K562 (cell line): ENCODE data around the gene GNB2. TPM values are rescaled to one million over a fixed set of nuclear protein-coding genes. Genes with fewer than 3 reads are reported as not detected.

Experiments used
- ATAC-seq: fragments of 200-7000 bp; cut with Tn5 transposase; 3 replicates; pipeline ENCODE4 v1.9.1; 2020; ENCODE audit warnings: moderate library complexity
- Bru-seq: library from RNA; stranded (reverse); fragments of 400-500 nt; gene quantifications from one replicate; lab custom pipeline; 2021; lab: Mats Ljungman, UMichigan
- BruChase-seq, 2 experiments: library from RNA; stranded (reverse); fragments of 400-500 nt; gene quantifications; one replicate each; lab custom pipeline; 2021; lab: Mats Ljungman, UMichigan
- BruUV-seq: library from RNA; stranded (reverse); fragments of 400-500 nt; replicated peaks from 2 replicates; lab custom pipeline; 2021; lab: Mats Ljungman, UMichigan
- CTCF ChIA-PET: fragments of 300-600 bp; formaldehyde crosslinking; extraction: SDS; loops from one replicate; lab custom pipeline; 2021; ENCODE audit warnings: low intra/inter-chr PET ratio; lab: Yijun Ruan, JAX
- POLR2A ChIA-PET: fragments of 300-600, 350-650 bp; sonication (Branson Sonifier 250); formaldehyde crosslinking; extraction: SDS; loops from one replicate; lab custom pipeline; 2021; ENCODE audit warnings: antibody characterized with exemption, inconsistent platforms; lab: Yijun Ruan, JAX
- DNase-seq, 4 experiments: peaks; one replicate each; pipeline versions ENCODE4 v3.0.0 to v3.0.0-alpha.2; 2011 to 2018; ENCODE audit warnings: low spot score in 3 of 4, mixed read lengths in 3 of 4; ENCODE audit errors: extremely low read depth in 1 of 4
- FAIRE-seq: peaks from 2 replicates; lab custom pipeline; 2011; peaks lifted over from hg19 to GRCh38; lab: Jason Lieb, UNC
- H2AFZ ChIP-seq: 2 replicates; pipeline ENCODE4 v1.6.0; 2011; ENCODE audit warnings: low read depth, low read length, control low read depth, inconsistent platforms
- H3K27ac ChIP-seq: fragments of 200-600 bp; 3 replicates; pipeline ENCODE4 v1.8.0; 2011; ENCODE audit warnings: low read depth, mild to moderate bottlenecking, control low read depth, inconsistent platforms, low read length, moderate library complexity, mixed read lengths; ENCODE audit errors: extremely low read depth
- H3K27me3 ChIP-seq, 2 experiments: fragments of 300-600 bp in 1 of 2; 2 replicates in 1 of 2; 3 replicates in 1 of 2; pipeline versions ENCODE4 v1.6.0 to v1.8.0; 2011; ENCODE audit warnings: inconsistent platforms in 2 of 2, low read length in 2 of 2, mild to moderate bottlenecking in 1 of 2, mixed read lengths in 1 of 2, moderate library complexity in 1 of 2; ENCODE audit not compliant: control insufficient read depth in 2 of 2, insufficient read depth in 2 of 2
- H3K36me3 ChIP-seq: fragments of 300-600 bp; 3 replicates; pipeline ENCODE4 v1.8.0; 2011; ENCODE audit warnings: mild to moderate bottlenecking, low read length, inconsistent platforms; ENCODE audit not compliant: control insufficient read depth, insufficient read depth
- H3K4me1 ChIP-seq, 2 experiments: fragments of 200-600 bp in 1 of 2; replicated peaks in 1 of 2; 2 replicates in 1 of 2; 3 replicates in 1 of 2; pipeline versions ENCODE4 v1.5.1 to v1.8.0; 2011; ENCODE audit warnings: inconsistent platforms in 2 of 2, low read length in 2 of 2, mild to moderate bottlenecking in 1 of 2, mixed read lengths in 1 of 2, moderate library complexity in 1 of 2; ENCODE audit not compliant: control insufficient read depth in 2 of 2, insufficient read depth in 2 of 2
- H3K4me2 ChIP-seq: 2 replicates; pipeline ENCODE4 v1.6.1; 2011; ENCODE audit warnings: low read length, control low read depth, inconsistent platforms, mixed read lengths; ENCODE audit not compliant: insufficient read depth
- H3K4me3 ChIP-seq: fragments of 200-600 bp; sonication (generic), shearing (Covaris generic); 2 replicates; pipeline ENCODE4 v1.5.1; 2016; ENCODE audit warnings: control low read depth, inconsistent platforms
- H3K79me2 ChIP-seq: fragments of 200-600 bp; 3 replicates; pipeline ENCODE4 v1.8.0; 2011; ENCODE audit warnings: low read length, inconsistent platforms; ENCODE audit not compliant: control insufficient read depth, insufficient read depth
- H3K9ac ChIP-seq, 2 experiments: 2 replicates each; pipeline versions ENCODE4 v1.6.0 to v1.6.1; 2011; ENCODE audit warnings: low read depth in 2 of 2, low read length in 2 of 2, control low read depth in 1 of 2, inconsistent platforms in 1 of 2, mild to moderate bottlenecking in 1 of 2, mixed read lengths in 1 of 2; ENCODE audit not compliant: insufficient read depth in 1 of 2
- H3K9me1 ChIP-seq: one replicate; pipeline ENCODE4 v1.6.0; 2011; ENCODE audit warnings: inconsistent platforms, mild to moderate bottlenecking, low read length, moderate library complexity; ENCODE audit not compliant: control insufficient read depth, insufficient read depth
- H3K9me3 ChIP-seq: replicated peaks from 2 replicates; pipeline ENCODE4 v1.5.1; 2011; ENCODE audit warnings: low read depth, low read length, inconsistent platforms; ENCODE audit not compliant: control insufficient read depth, insufficient read depth
- H4K20me1 ChIP-seq: replicated peaks from 2 replicates; pipeline ENCODE4 v1.6.1; 2011; ENCODE audit warnings: low read length, inconsistent platforms, mixed read lengths; ENCODE audit not compliant: control insufficient read depth, insufficient read depth
- KDM2B ChIP-seq: fragments of 250-450 bp; sonication (Bioruptor Pico); IDR thresholded peaks from 2 replicates; pipeline ENCODE4 v1.8.0; 2021; ENCODE audit warnings: mild to moderate bottlenecking, moderate library complexity
- OTX1 ChIP-seq: fragments of 450-650 bp; formaldehyde crosslinking; IDR thresholded peaks from 2 replicates; pipeline ENCODE4 v1.4.0; 2022; ENCODE audit warnings: mild to moderate bottlenecking
- PCBP1 ChIP-seq: fragments of 200-400 bp; formaldehyde crosslinking; IDR thresholded peaks from 2 replicates; pipeline ENCODE4 v1.6.1; 2018; ENCODE audit warnings: mild to moderate bottlenecking, low read depth, low read length; ENCODE audit not compliant: poor library complexity, severe bottlenecking
- SMARCB1 ChIP-seq: IDR thresholded peaks from 2 replicates; pipeline ENCODE4 v1.6.1; 2011; ENCODE audit warnings: improper control_type of control experiment, low read depth; ENCODE audit not compliant: insufficient read length
- TBP ChIP-seq: optimal IDR thresholded peaks from 2 replicates; pipeline ENCODE3; 2011; ENCODE audit warnings: low read depth, low read length, improper control_type of control experiment
- WGBS: fragments of 100-300 bp; shearing (Covaris generic); methylation state at CpG from one replicate; pipeline ENCODE4 v1.1.6; 2016; ENCODE audit warnings: low coverage, mixed read lengths; ENCODE audit not compliant: insufficient coverage; ENCODE audit errors: missing lambda C conversion rate; 5-methylcytosine and 5-hydroxymethylcytosine counted together
- in situ Hi-C: fragments of 300-500 bp; cut with MboI; formaldehyde crosslinking; loops from 4 replicates; pipeline ENCODE4 v1.15.0; 2018; ENCODE audit warnings: inconsistent platforms, mixed read lengths
- intact Hi-C: fragments of 100-400 bp; cut with micrococcal nuclease; formaldehyde crosslinking; loops from 2 replicates; pipeline ENCODE4 v1.14.2; 2022
- long read RNA-seq, 3 experiments: library from polyadenylated mRNA in 2 of 3; library from RNA in 1 of 3; unstranded in 2 of 3; stranded (forward) in 1 of 3; transcript quantifications; one replicate each; pipeline ENCODE4 v2.0.0, GENCODE V29; 2019 to 2022
- polyA minus RNA-seq, 3 experiments: library from RNA; depleted of rRNA, polyadenylated mRNA; stranded (reverse); fragments of >200 nt; gene quantifications; 2 replicates each; pipeline ENCODE4 v1.2.3, GENCODE V29; 2011
- polyA plus RNA-seq, 8 experiments: library from polyadenylated mRNA; depleted of rRNA in 4 of 8; stranded (reverse) in 5 of 8; unstranded in 3 of 8; fragments of >200 nt; fragmentation: Nextera tagmentation in 2 of 8; fragmentation: Illumina TruSeq in 1 of 8; extraction: Ambion mirVana in 2 of 8; extraction: Trizol in 1 of 8; gene quantifications; 2 replicates each; pipeline versions ENCODE4 v1.2.1 to v1.2.3, GENCODE V29; 2011 to 2014; ENCODE audit warnings: inconsistent platforms in 1 of 8, missing spikeins in 1 of 8
- total RNA-seq, 7 experiments: library from RNA; depleted of rRNA in 6 of 7; stranded (reverse); fragments of >200 nt in 6 of 7; fragmentation: Illumina TruSeq in 2 of 7; extraction: Trizol in 2 of 7; gene quantifications; 2 replicates each; pipeline versions ENCODE4 v1.2.1 to v1.2.3, GENCODE V29; 2011 to 2021; ENCODE audit warnings: low replicate concordance in 1 of 7
- TF ChIP-seq, protein P1 (sequence below): fragments of 150-350 bp; IDR thresholded peaks from 2 replicates; pipeline ENCODE4 v1.6.1; 2014; ENCODE audit warnings: low read depth, mild to moderate bottlenecking, low read length, borderline replicate concordance
- TF ChIP-seq, protein P2 (sequence below): fragments of 250-450 bp; sonication (Bioruptor Pico); IDR thresholded peaks from 2 replicates; pipeline ENCODE4 v1.4.0; 2020

GNB2 gene
- 52.2 and 165 TPM in 2 replicates for total RNA-seq (2011; cell fraction: chromatin; rRNA removed; ENCODE audit: low replicate concordance)
- total RNA-seq (2011; cell fraction: nucleolus; rRNA removed), result 119 and 144 TPM in 2 replicates
- total RNA-seq (2011; cell fraction: nucleoplasm; rRNA removed), result 70.5 and 76.0 TPM in 2 replicates
- total RNA-seq (2014; rRNA removed), result 125 and 171 TPM in 2 replicates
- 25.4 and 37.1 TPM in 2 replicates for total RNA-seq (2014; rRNA removed; fragmentation: Illumina TruSeq; extraction: Trizol)
- 74.1 and 78.5 TPM in 2 replicates for total RNA-seq (2015; rRNA removed; fragmentation: Illumina TruSeq; extraction: Trizol)
- 320 and 323 TPM in 2 replicates for total RNA-seq (2021)
- 83.8 and 104 TPM in 2 replicates for polyA plus RNA-seq (2011; rRNA removed)
- 142 and 275 TPM in 2 replicates for polyA plus RNA-seq (2011; cell fraction: cytosol; rRNA removed)
- polyA plus RNA-seq (2011; cell fraction: nucleus; rRNA removed), result 125 and 179 TPM in 2 replicates
- polyA plus RNA-seq (2012), result 243 and 314 TPM in 2 replicates
- polyA plus RNA-seq (2014; fragmentation: Illumina TruSeq; extraction: Trizol), result 212 and 251 TPM in 2 replicates
- polyA plus RNA-seq (2014; fragmentation: Nextera tagmentation; extraction: Ambion mirVana), result 1 to 10 TPM in 1 of 2 experiments, under 1 TPM in 1; 0.65 to 5.2 TPM
- polyA plus RNA-seq (2014; rRNA removed), result 189 and 193 TPM in 2 replicates
- polyA minus RNA-seq (2011; rRNA and poly(A)+ RNA removed), result 21.4 and 50.9 TPM in 2 replicates
- polyA minus RNA-seq (2011; cell fraction: cytosol; rRNA and poly(A)+ RNA removed), result 89.4 and 98.0 TPM in 2 replicates
- 23.0 and 27.4 TPM in 2 replicates for polyA minus RNA-seq (2011; cell fraction: nucleus; rRNA and poly(A)+ RNA removed)
- percentile 73 among the genes with signal in this experiment for Bru-seq, nascent RNA
- percentile 77 among the genes with signal in this experiment for BruChase-seq, experiment 1, labeled RNA remaining after a 2-hour chase
- BruChase-seq, experiment 2, labeled RNA remaining after a 6-hour chase, result percentile 82 among the genes with signal in this experiment
- long read RNA-seq, experiment 1, transcript GNB2-202 (9 exons, 1,524 nt), result minor isoform, 23 of 481 reads
- long read RNA-seq, experiment 1, transcript GNB2-211 (6 exons, 1,702 nt), result minor isoform, 6 of 481 reads
- long read RNA-seq, experiment 1, transcript GNB2-201 (10 exons, 1,878 nt), result major isoform, 264 of 481 reads
- long read RNA-seq, experiment 1, partial matches to known transcripts, result 71 of 481 reads
- long read RNA-seq, experiment 1, other reads (novel, unspliced or antisense), result 116 of 481 reads
- long read RNA-seq, experiment 2, transcript GNB2-201 (10 exons, 1,878 nt), result major isoform, 329 of 452 reads
- long read RNA-seq, experiment 2, transcript GNB2-202 (9 exons, 1,524 nt), result minor isoform, 11 of 452 reads
- long read RNA-seq, experiment 2, partial matches to known transcripts, result 71 of 452 reads
- long read RNA-seq, experiment 2, other reads (novel, unspliced or antisense), result 37 of 452 reads
- long read RNA-seq, experiment 3, transcript GNB2-201 (10 exons, 1,878 nt), result major isoform, 21 of 37 reads
- long read RNA-seq, experiment 3, partial matches to known transcripts, result 14 of 37 reads
- long read RNA-seq, experiment 3, other reads (novel, unspliced or antisense), result 2 of 37 reads

DNA sequence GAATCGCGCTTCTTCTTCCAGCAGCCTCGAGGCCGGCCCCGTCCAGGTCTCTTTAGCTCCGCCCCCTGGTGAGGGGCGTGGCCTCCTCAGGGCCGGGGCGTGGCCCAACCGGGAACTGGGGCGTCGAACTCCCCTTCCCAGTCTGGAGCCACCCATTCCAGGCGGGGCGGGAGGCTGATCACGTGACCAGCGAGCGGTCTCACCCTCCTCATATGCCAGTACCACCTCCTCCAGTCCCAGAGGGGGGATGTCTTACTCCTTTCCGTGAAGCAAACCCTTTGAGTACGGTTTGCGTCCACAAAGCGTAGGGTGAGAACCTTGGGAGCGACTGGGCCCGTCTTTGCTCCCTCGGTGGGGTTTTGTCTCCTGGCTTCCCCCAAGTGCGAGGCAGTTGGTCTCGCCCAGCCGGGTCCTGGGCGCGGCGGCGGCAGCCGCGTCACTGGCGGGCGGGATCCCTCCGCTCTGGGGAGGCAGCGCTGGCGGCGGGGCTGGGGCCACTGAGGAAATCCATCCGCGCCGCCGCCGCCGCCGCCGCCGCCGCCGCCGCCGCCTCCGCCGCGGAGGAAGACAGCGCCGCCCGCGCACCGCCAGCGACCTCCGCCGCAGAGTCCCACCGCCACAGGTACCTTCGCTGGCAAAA lies at the start of gene GNB2:
TSS of gene GNB2 (plus strand) at position 439 of the 640 bp plus-strand sequence. CDS start 2,526 bp downstream, outside the sequence.
- in situ Hi-C loops, result no loop called here
- ATAC-seq (peak; percentile 81), FAIRE-seq (peak; percentile 100), DNase-seq (peak; percentile 99 to 100 (median 99))
- Histone ChIP-seq H4K20me1 (peaks cover 10% of the 10 kb centered on the region; the same call in 1 of the 2 replicates), H3K79me2 (peaks cover 44% of the 10 kb centered on the region), H3K4me3 (peak within 1 kb of the TSS; percentile 99), H3K4me2 (peak within 1 kb of the TSS; percentile 97), H3K9me1 (no peaks in the 10 kb centered on the region), H3K9me3 (no peaks in the 10 kb centered on the region), H3K9ac (peak within 1 kb of the TSS; percentile 93 to 98), H2AFZ (peak within 1 kb of the TSS; percentile 100), H3K27me3 (no peaks in the 10 kb centered on the region), H3K4me1 (peaks cover 0 to 54% of the 10 kb centered on the region in 2 experiments; a peak in 4 of 5 replicates), H3K27ac (peak within 1 kb of the TSS; percentile 98), H3K36me3 (peaks cover 22% of the 10 kb centered on the region; the same call in 2 of the 3 replicates)
- WGBS, result 1% methylated on average over 36 of the region's 65 CpGs
- BruUV-seq, result no TSS peak
- CTCF ChIA-PET, result interaction anchor here (0.7 kb wide), 1 partner anchor 69 kb away, joined by 3 read pairs; no protein-coding TSS in a partner anchor
- POLR2A ChIA-PET, result interaction anchor here (0.5 to 1.2 kb wide), 9 partner anchors 9 to 832 kb away, joined by 3 to 7 read pairs (median 3); partner anchors contain the start of genes FBXO24 and POP7
- intact Hi-C loops, result loop anchor here (1.0 to 5.0 kb wide), 4 partner anchors 32 to 69 kb away; partner anchors contain the start of genes MOSPD3 and TFR2
- TF ChIP-seq OTX1 (CRISPR knock-in tag), result peak; percentile 68; the same call in 1 of the 2 replicates
- no peak for TF ChIP-seq SMARCB1
- TF ChIP-seq, protein P1, sequence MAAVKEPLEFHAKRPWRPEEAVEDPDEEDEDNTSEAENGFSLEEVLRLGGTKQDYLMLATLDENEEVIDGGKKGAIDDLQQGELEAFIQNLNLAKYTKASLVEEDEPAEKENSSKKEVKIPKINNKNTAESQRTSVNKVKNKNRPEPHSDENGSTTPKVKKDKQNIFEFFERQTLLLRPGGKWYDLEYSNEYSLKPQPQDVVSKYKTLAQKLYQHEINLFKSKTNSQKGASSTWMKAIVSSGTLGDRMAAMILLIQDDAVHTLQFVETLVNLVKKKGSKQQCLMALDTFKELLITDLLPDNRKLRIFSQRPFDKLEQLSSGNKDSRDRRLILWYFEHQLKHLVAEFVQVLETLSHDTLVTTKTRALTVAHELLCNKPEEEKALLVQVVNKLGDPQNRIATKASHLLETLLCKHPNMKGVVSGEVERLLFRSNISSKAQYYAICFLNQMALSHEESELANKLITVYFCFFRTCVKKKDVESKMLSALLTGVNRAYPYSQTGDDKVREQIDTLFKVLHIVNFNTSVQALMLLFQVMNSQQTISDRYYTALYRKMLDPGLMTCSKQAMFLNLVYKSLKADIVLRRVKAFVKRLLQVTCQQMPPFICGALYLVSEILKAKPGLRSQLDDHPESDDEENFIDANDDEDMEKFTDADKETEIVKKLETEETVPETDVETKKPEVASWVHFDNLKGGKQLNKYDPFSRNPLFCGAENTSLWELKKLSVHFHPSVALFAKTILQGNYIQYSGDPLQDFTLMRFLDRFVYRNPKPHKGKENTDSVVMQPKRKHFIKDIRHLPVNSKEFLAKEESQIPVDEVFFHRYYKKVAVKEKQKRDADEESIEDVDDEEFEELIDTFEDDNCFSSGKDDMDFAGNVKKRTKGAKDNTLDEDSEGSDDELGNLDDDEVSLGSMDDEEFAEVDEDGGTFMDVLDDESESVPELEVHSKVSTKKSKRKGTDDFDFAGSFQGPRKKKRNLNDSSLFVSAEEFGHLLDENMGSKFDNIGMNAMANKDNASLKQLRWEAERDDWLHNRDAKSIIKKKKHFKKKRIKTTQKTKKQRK, result no peak
- TF ChIP-seq TBP, result peak; percentile 86
- TF ChIP-seq, protein P2, sequence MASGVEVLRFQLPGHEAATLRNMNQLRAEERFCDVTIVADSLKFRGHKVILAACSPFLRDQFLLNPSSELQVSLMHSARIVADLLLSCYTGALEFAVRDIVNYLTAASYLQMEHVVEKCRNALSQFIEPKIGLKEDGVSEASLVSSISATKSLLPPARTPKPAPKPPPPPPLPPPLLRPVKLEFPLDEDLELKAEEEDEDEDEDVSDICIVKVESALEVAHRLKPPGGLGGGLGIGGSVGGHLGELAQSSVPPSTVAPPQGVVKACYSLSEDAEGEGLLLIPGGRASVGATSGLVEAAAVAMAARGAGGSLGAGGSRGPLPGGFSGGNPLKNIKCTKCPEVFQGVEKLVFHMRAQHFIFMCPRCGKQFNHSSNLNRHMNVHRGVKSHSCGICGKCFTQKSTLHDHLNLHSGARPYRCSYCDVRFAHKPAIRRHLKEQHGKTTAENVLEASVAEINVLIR, result peak; percentile 60; the same call in 1 of the 2 replicates
- peak; percentile 99 for TF ChIP-seq PCBP1
- no peak; the same call in 1 of the 2 replicates for TF ChIP-seq KDM2B (CRISPR knock-in tag)
